ENCODE data around the gene GRIA1.

Gene GRIA1

GRCh38 chr5:153717287-153717686, 226.8 kb downstream of the GRIA1 start:
- TF ChIP-seq FOXP2 (optimal IDR thresholded peaks at IDR 0.05; ENCODE audit: borderline replicate concordance, extremely low read depth, extremely low read length, insufficient read depth) (no peak), SIN3A (IDR thresholded peaks at IDR 0.05; ENCODE audit: borderline replicate concordance, insufficient read depth, low read length) (no peak), TAF1 (IDR thresholded peaks at IDR 0.05; ENCODE audit: borderline replicate concordance, insufficient read depth, low read length) (no peak), POLR2AphosphoS5 (IDR thresholded peaks at IDR 0.05; ENCODE audit: low read depth, low read length) (no peak), REST (IDR thresholded peaks at IDR 0.05; ENCODE audit: insufficient read depth in 1 of 2, low read depth in 2 of 2, low read length in 2 of 2) (no peak)

- no peak for TF ChIP-seq REST (IDR thresholded peaks at IDR 0.05; ENCODE audit: insufficient read depth in 1 of 2, low read depth in 2 of 2, low read length in 2 of 2)
- TF ChIP-seq POLR2AphosphoS5 (IDR thresholded peaks at IDR 0.05; ENCODE audit: low read depth, low read length) = no peak
- no peak for TF ChIP-seq FOXP2 (optimal IDR thresholded peaks at IDR 0.05; ENCODE audit: borderline replicate concordance, extremely low read depth, extremely low read length, insufficient read depth)
- no peak for TF ChIP-seq TAF1 (IDR thresholded peaks at IDR 0.05; ENCODE audit: borderline replicate concordance, insufficient read depth, low read length)
- TF ChIP-seq SIN3A (IDR thresholded peaks at IDR 0.05; ENCODE audit: borderline replicate concordance, insufficient read depth, low read length) = no peak
Observed at GRCh38 chr5:153718713-153719112, 228.2 kb downstream of the GRIA1 start.

GRCh38 chr5:153719324-153719723, 228.9 kb downstream of the GRIA1 start:
- TF ChIP-seq POLR2AphosphoS5 (IDR thresholded peaks at IDR 0.05; ENCODE audit: low read depth, low read length) = no peak
- TF ChIP-seq TAF1 (IDR thresholded peaks at IDR 0.05; ENCODE audit: borderline replicate concordance, insufficient read depth, low read length) = no peak
- TF ChIP-seq FOXP2 (optimal IDR thresholded peaks at IDR 0.05; ENCODE audit: borderline replicate concordance, extremely low read depth, extremely low read length, insufficient read depth) = no peak
- no peak for TF ChIP-seq REST (IDR thresholded peaks at IDR 0.05; ENCODE audit: insufficient read depth in 1 of 2, low read depth in 2 of 2, low read length in 2 of 2)

GRCh38 chr5:153742060-153742459, 251.6 kb downstream of the GRIA1 start:
- TF ChIP-seq REST (IDR thresholded peaks at IDR 0.05; ENCODE audit: insufficient read depth in 1 of 2, low read depth in 2 of 2, low read length in 2 of 2) (no peak), TAF1 (IDR thresholded peaks at IDR 0.05; ENCODE audit: borderline replicate concordance, insufficient read depth, low read length) (no peak), FOXP2 (optimal IDR thresholded peaks at IDR 0.05; ENCODE audit: borderline replicate concordance, extremely low read depth, extremely low read length, insufficient read depth) (no peak), SIN3A (IDR thresholded peaks at IDR 0.05; ENCODE audit: borderline replicate concordance, insufficient read depth, low read length) (no peak), POLR2AphosphoS5 (IDR thresholded peaks at IDR 0.05; ENCODE audit: low read depth, low read length) (no peak)

GRCh38 chr5:153744751-153745150, 254.3 kb downstream of the GRIA1 start:
- TF ChIP-seq FOXP2 (optimal IDR thresholded peaks at IDR 0.05; ENCODE audit: borderline replicate concordance, extremely low read depth, extremely low read length, insufficient read depth) (no peak), TAF1 (IDR thresholded peaks at IDR 0.05; ENCODE audit: borderline replicate concordance, insufficient read depth, low read length) (no peak), REST (IDR thresholded peaks at IDR 0.05; ENCODE audit: insufficient read depth in 1 of 2, low read depth in 2 of 2, low read length in 2 of 2) (no peak), SIN3A (IDR thresholded peaks at IDR 0.05; ENCODE audit: borderline replicate concordance, insufficient read depth, low read length) (no peak), POLR2AphosphoS5 (IDR thresholded peaks at IDR 0.05; ENCODE audit: low read depth, low read length) (no peak)

Measured in PFSK-1 (cell line).